ENCODE measurements around the gene COLQ. TPM values are rescaled to one million over a fixed set of nuclear protein-coding genes. Genes with fewer than 3 reads are reported as not detected.
"Not testable (repeated sequence)": the region's sequence is repeated elsewhere in the genome, so short reads cannot be mapped to it uniquely, and the experiment has no call there.

COLQ gene
- polyA plus RNA-seq, 4 donors = 4.7 to 10.2 (median 5.7) TPM

DNA sequence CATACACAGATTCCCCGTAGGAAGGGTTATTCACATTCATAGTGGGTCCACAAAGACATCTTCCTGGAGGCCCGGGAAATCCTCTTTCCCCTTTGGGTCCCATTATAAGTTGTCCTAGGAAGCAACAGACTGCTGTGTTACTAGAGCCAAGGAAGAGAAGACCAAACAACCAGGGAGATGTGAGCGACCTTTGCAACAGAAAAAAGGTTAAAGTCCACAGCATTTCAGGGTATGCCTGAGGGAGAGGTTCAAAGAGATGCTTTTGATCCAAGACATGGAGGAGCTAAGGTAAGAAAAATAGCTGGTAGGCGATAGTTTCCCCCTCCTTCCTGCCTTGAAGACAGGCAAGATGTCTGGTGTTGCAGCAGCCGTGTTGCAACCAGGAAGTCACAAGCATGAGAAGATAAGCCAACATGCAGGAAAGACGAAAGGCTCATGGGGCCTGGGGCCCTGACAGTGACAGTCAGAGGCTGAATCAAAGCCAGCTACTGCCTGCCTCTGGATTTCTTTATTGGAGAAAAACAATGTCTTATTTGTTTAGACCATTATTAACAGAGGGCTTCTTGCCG lies 63.2 kb downstream of the COLQ start:
- no peak for DNase-seq (ENCODE audit: low read depth in 4 of 4, low spot score in 3 of 4)

DNA sequence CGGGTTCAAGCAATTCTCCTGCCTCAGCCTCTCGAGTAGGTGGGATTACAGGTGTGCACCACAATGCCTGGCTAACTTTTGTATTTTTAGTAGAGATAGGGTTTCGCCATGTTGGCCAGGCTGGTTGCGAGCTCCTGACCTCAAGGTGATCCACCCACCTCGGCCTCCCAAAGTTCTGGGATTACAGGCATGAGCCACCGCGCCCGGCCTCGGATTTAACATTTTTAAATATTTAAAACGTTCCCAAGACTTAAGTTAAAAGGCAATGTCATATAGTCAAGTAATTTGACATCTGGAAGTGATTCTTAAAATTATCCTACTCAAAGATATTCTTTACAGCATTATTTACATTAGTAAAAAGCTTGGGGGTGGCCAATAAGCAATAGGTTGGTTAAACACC lies 64.6 kb downstream of the COLQ start:
- not testable (repeated sequence) for DNase-seq (ENCODE audit: low read depth in 4 of 4, low spot score in 3 of 4)

- no peak for DNase-seq (ENCODE audit: low read depth in 4 of 4, low spot score in 3 of 4)
These were observed 65.2 kb downstream of the COLQ start for GRCh38 chr3:15456321-15456720.

- no peak for DNase-seq (ENCODE audit: low read depth in 4 of 4, low spot score in 3 of 4)
These were observed 65.8 kb downstream of the COLQ start for GRCh38 chr3:15455756-15456155.

GRCh38 chr3:15454965-15455364 lies 66.5 kb downstream of the COLQ start:
- no peak for DNase-seq (ENCODE audit: low read depth in 4 of 4, low spot score in 3 of 4)

- no peak for DNase-seq (ENCODE audit: low read depth in 4 of 4, low spot score in 3 of 4)
These were observed 67.4 kb downstream of the COLQ start for GRCh38 chr3:15453991-15454625.

DNA sequence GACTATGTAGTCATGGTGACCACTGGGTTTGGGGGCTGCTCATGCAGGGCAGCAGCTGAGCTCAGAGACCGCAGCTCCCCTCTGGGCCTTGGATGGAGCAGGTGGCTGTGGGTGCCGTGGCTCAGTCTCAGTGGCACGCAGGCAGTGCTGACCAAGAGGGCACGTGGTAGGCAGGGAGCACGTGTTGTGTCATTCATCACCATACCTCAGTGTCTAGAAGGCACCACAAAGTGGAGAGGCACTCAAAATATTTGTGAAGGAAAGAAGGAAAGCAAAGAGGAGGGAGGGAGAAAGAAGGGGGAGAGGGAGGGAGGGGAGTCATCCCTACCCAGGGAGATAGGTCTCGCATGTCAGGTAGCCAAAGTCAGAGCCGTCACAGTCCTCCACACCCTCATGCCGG lies 68.0 kb downstream of the COLQ start:
- no peak for DNase-seq (ENCODE audit: low read depth in 4 of 4, low spot score in 3 of 4)

DNA sequence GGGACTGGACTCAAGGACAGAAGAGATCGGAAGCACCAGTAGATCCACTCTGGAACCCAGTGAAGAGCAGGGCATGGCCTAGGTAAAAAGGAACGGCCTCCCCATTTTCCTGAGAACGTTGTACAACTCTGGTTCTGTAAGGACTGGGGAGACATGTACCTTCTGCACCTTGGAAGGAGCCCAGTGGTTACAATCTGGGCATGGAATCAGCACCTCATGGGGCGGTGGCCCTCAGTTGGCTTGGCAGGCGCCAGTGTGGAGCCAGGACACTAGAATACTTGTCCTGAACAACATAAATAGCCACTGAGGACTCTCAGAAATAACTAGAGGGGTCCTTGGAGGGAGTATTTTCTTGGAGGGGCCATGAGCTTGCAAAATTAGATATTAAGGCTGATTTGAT lies 68.5 kb downstream of the COLQ start:
- DNase-seq (ENCODE audit: low read depth in 4 of 4, low spot score in 3 of 4) = no peak

DNA sequence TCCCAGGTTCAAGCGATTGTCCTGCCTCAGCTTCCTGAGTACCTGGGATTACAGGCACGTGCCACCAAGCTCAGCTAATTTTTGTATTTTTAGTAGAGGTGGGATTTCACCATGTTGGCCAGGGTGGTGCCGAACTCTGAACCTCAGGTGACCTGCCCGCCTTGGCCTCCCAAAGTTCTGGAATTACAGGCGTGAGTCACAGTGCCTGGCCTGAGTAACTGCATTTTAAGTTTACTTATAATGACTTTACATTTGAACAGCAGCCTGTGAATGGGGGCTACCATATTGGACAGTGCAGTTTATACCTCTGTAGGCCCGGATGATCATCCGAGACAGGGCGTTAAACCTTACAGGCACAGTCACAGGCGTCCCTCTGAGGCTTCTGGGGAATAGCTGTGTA lies 69.3 kb downstream of the COLQ start:
- no peak for DNase-seq (ENCODE audit: low read depth in 4 of 4, low spot score in 3 of 4)

GRCh38 chr3:15451216-15452113 lies 70.0 kb downstream of the COLQ start:
- DNase-seq (ENCODE audit: low read depth in 4 of 4, low spot score in 3 of 4) = no peak

- DNase-seq (ENCODE audit: low read depth in 4 of 4, low spot score in 3 of 4) = no peak
These were observed 70.9 kb downstream of the COLQ start for GRCh38 chr3:15450438-15451215.

DNA sequence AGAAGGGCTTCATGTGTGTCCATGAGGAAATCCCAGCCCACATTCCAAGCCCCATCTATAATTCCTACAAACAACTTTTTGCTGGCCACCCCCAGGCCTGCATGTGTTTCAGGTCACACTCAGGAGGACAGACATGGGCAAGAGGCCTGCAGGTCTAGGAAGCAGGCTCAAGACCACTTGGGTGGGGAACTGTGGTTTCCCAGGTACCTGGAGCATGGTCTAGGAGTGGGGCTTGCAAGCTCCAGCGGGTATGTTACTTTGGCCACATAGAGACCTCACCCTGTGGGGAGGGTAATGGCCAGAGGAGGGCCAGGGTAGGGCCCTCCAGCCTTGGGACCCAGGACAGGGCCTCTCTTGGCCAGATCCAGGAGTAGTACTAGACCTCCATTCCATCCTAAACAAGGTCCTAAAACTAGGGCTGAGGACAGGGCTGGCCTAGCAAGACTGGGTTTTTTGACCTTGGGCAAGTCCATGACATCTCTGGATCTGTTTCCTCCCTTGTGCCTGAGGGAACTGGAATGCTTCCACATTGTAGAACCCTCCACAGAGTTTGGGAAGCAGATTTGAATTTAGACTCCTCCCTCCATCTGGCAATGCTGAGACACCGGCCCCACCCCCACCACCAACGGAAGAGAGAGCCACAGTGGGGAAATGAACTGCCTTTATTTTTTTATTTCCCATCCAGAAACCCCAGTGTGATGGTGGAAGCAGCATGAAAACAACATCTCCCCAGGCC lies 71.8 kb downstream of the COLQ start:
- no peak for DNase-seq (ENCODE audit: low read depth in 4 of 4, low spot score in 3 of 4)

DNA sequence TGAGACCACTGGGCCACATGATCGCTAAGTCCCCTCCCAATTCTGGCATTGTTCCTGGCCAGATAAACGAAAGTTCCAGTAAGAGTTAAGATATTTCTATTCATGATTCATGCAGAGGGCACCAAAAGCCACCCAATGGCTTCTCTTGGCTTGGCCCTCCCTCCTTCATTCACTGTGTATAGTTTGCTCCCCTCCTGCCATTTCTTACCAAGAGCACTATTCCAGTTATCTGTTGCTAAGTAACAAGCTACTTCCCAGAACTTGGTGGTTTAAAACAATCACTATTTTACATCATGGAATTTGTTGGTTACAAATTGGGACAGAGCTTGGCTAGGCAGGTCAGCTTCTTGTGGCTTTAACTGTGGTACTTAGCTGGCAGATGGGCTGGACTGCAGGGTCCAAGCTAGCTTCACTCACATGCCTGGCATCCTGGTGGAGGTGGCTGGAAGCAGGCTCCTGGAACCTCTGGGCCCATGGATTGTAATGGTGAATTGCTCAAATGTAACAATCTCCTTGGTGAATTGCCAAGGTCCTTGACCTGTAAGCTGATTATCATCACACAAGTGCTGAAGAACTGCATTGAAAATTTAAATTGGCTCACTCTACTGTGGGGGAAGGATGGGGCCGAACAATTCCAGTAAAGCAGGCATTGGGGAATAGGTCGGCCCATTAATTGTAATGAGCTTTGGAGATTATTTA lies 77.5 kb downstream of the COLQ start:
- DNase-seq (ENCODE audit: low read depth in 4 of 4, low spot score in 3 of 4) = no peak

- DNase-seq (ENCODE audit: low read depth in 4 of 4, low spot score in 3 of 4) = no peak
These were observed 80.6 kb downstream of the COLQ start for GRCh38 chr3:15440891-15441290.

DNA sequence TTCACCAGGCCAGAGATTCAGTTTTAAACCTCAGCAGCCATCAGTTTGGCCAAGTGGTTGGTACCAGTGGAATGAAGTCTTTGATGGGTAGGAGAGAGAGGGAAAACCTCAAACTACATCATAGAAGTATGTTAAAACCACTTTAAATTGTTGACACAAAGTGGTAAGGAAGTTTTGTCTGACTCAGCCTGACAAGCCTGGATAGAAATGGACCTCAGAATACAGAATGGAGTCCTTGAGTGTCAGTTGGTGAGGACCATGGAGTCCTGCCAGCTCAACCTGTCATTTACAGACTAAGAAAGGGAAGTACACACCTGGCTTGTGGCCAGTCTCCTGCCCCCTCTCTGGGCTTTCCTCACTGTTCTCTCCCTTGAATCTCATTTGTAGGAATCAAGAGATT lies 82.0 kb downstream of the COLQ start:
- no peak for DNase-seq (ENCODE audit: low read depth in 4 of 4, low spot score in 3 of 4)

DNA sequence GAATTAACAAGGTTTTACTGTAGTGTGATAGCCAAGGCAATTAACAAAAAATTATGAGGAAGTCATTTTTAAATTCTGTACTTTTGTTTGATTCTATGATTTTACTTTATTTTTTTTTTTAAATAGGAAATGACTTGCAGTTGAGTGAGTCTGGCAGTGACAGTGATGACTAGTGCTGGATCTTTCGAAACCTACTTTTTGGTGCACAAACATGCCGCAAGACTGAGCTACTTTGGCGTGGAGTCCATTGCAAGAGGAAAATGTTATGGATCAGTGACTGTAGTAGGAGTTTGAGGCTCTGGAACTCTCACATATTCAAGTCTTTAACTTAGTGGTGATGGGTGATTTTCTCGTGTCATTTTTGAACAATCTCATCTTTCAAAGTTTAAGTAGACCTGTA lies 82.5 kb downstream of the COLQ start:
- no peak for DNase-seq (ENCODE audit: low read depth in 4 of 4, low spot score in 3 of 4)

DNA sequence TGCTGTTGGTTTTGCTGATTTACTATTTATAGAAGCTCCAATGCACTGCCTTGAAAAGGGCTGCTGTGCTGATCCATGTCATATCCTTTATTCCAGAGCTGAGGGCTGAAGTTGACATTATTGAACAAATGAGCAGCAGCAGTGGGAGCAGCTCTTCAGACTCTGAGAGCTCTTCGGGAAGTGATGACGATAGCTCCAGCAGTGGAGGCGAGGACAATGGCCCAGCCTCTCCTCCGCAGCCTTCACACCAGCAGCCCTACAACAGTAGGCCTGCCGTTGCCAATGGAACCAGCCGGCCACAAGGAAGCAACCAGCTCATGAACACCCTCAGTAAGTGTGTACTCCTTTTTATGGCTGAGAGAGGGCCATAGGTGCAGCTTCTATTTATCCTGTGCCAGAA lies 85.3 kb downstream of the COLQ start:
- no peak for DNase-seq (ENCODE audit: low read depth in 4 of 4, low spot score in 3 of 4)

DNA sequence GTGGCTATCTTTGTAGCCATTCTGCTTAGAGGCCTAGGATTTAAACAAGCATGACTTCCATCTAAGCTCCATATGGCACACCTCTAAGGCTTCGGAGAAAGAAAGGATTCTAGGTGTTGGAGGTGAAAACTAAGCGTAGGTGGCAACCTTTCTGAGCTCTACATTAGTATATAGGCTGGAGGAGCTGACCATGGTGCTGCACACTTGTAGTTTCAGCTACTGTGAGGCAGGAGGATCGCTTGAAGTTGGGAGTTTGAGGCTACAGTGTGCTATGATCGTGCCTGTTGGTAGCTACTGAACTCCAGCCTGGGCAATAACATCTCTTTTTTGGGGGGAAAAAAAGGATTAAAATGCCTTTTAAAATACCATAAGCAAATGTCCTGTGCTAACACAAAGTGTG lies 86.8 kb downstream of the COLQ start:
- no peak for DNase-seq (ENCODE audit: low read depth in 4 of 4, low spot score in 3 of 4)

GRCh38 chr3:15433531-15433930 lies 88.0 kb downstream of the COLQ start:
- no peak for DNase-seq (ENCODE audit: low read depth in 4 of 4, low spot score in 3 of 4)

Data from left renal pelvis (tissue), 4 donors.